ENCODE results near the gene ERC1.

ERC1 gene

DNA sequence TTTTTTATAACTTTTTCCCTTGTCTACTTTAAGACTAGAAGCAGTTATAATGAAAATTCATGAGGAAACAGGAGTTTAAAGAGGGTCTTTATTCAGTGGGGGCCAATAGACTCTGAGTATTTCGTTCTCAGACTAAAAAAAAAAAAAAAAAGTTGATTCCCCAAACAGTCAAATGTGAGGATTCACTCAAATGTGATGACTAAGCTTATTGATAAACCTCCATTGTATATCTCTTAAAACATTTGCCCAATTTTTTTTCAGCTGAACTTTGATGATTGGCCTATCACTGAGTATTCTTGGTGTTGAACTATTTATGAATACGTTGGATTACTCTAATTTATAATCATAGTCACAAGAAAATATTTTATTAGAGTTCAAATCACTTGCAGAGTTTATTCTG, 265.3 kb downstream of the ERC1 start:
- no peak for DNase-seq (ENCODE audit: low read depth, low spot score)
- Histone ChIP-seq H3K36me3 (ENCODE audit: insufficient read depth, low read length) (peaks cover 5% of the 10 kb centered on the region; the same call in 1 of the 2 replicates), H3K27ac (no peak overlapping the region), H3K9ac (ENCODE audit: insufficient read length) (no peak overlapping the region), H3K4me3 (no peak overlapping the region), H3K9me3 (ENCODE audit: low read depth, low read length) (no peaks in the 10 kb centered on the region)
- TF ChIP-seq POLR2AphosphoS5 (IDR thresholded peaks at IDR 0.05; ENCODE audit: borderline replicate concordance, low read depth, low read length): no peak
- no peak for TF ChIP-seq EZH2 (IDR thresholded peaks at IDR 0.05)
- TF ChIP-seq FOXP2 (optimal IDR thresholded peaks at IDR 0.05; ENCODE audit: control extremely low read depth, extremely low read length, insufficient read depth): no peak

- Histone ChIP-seq H3K36me3 (ENCODE audit: insufficient read depth, low read length) (peaks cover 5% of the 10 kb centered on the region; the same call in 1 of the 2 replicates), H3K27ac (no peak overlapping the region), H3K9me3 (ENCODE audit: low read depth, low read length) (no peaks in the 10 kb centered on the region), H3K4me3 (no peak overlapping the region), H3K9ac (ENCODE audit: insufficient read length) (no peak overlapping the region)
- no peak for TF ChIP-seq POLR2AphosphoS5 (IDR thresholded peaks at IDR 0.05; ENCODE audit: borderline replicate concordance, low read depth, low read length)
- no peak for TF ChIP-seq EZH2 (IDR thresholded peaks at IDR 0.05)
- no peak for TF ChIP-seq FOXP2 (optimal IDR thresholded peaks at IDR 0.05; ENCODE audit: control extremely low read depth, extremely low read length, insufficient read depth)
- DNase-seq (ENCODE audit: low read depth, low spot score): no peak
Measured at GRCh38 chr12:1256991-1257390, 266.0 kb downstream of the ERC1 start.

- no peak overlapping the region for H3K9ac ChIP-seq (ENCODE audit: insufficient read length)
- DNase-seq (ENCODE audit: low read depth, low spot score): no peak
Measured at GRCh38 chr12:1262011-1262410, 271.0 kb downstream of the ERC1 start.

GRCh38 chr12:1267243-1267642, 276.2 kb downstream of the ERC1 start:
- Histone ChIP-seq H3K4me3 (no peak overlapping the region), H3K27ac (no peak overlapping the region), H3K36me3 (ENCODE audit: insufficient read depth, low read length) (peaks cover 5% of the 10 kb centered on the region; the same call in 1 of the 2 replicates), H3K9me3 (ENCODE audit: low read depth, low read length) (no peaks in the 10 kb centered on the region), H3K9ac (ENCODE audit: insufficient read length) (no peak overlapping the region)
- TF ChIP-seq POLR2AphosphoS5 (IDR thresholded peaks at IDR 0.05; ENCODE audit: borderline replicate concordance, low read depth, low read length) (no peak), FOXP2 (optimal IDR thresholded peaks at IDR 0.05; ENCODE audit: control extremely low read depth, extremely low read length, insufficient read depth) (no peak), EZH2 (IDR thresholded peaks at IDR 0.05) (no peak)
- DNase-seq (ENCODE audit: low read depth, low spot score): no peak

More at GRCh38 chr12:1262011-1262410, 271.0 kb downstream of the ERC1 start:
- Histone ChIP-seq H3K27ac (no peak overlapping the region), H3K4me3 (no peak overlapping the region), H3K9me3 (ENCODE audit: low read depth, low read length) (no peaks in the 10 kb centered on the region), H3K36me3 (ENCODE audit: insufficient read depth, low read length) (peaks cover 7% of the 10 kb centered on the region)
- no peak for TF ChIP-seq EZH2 (IDR thresholded peaks at IDR 0.05)
- no peak for TF ChIP-seq FOXP2 (optimal IDR thresholded peaks at IDR 0.05; ENCODE audit: control extremely low read depth, extremely low read length, insufficient read depth)
- TF ChIP-seq POLR2AphosphoS5 (IDR thresholded peaks at IDR 0.05; ENCODE audit: borderline replicate concordance, low read depth, low read length): no peak

GRCh38 chr12:1272142-1272541, 281.1 kb downstream of the ERC1 start:
- Histone ChIP-seq H3K9me3 (ENCODE audit: low read depth, low read length) (no peaks in the 10 kb centered on the region), H3K27ac (no peak overlapping the region), H3K9ac (ENCODE audit: insufficient read length) (no peak overlapping the region), H3K36me3 (ENCODE audit: insufficient read depth, low read length) (no peaks in the 10 kb centered on the region), H3K4me3 (no peak overlapping the region)
- DNase-seq (ENCODE audit: low read depth, low spot score): no peak
- TF ChIP-seq FOXP2 (optimal IDR thresholded peaks at IDR 0.05; ENCODE audit: control extremely low read depth, extremely low read length, insufficient read depth) (no peak), POLR2AphosphoS5 (IDR thresholded peaks at IDR 0.05; ENCODE audit: borderline replicate concordance, low read depth, low read length) (no peak), EZH2 (IDR thresholded peaks at IDR 0.05) (no peak)

DNA sequence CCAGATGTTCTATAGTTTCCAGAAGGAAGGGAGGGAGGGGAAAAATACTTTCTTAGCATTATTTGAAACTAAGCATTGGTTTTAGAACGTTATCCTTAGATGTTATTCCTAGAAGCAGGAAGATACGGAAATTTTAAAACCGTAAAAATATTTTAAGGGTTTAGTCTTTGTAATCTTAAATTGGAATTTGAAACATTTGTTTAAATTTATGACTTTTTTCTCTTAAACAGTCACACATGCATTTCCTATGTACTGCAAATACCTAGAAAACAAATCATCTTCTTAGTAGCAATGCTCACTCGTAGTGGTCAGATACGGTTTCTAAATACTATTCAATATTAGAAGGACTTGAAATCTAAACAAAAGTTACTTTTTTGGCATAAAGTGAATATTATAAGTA, 282.0 kb downstream of the ERC1 start:
- H3K36me3 ChIP-seq (ENCODE audit: insufficient read depth, low read length): no peaks in the 10 kb centered on the region
- H3K27ac ChIP-seq: no peak overlapping the region
- no peak overlapping the region for H3K4me3 ChIP-seq
- no peak for TF ChIP-seq POLR2AphosphoS5 (IDR thresholded peaks at IDR 0.05; ENCODE audit: borderline replicate concordance, low read depth, low read length)
- TF ChIP-seq EZH2 (IDR thresholded peaks at IDR 0.05): no peak
- no peak for TF ChIP-seq FOXP2 (optimal IDR thresholded peaks at IDR 0.05; ENCODE audit: control extremely low read depth, extremely low read length, insufficient read depth)
- no peaks in the 10 kb centered on the region for H3K9me3 ChIP-seq (ENCODE audit: low read depth, low read length)
- no peak for DNase-seq (ENCODE audit: low read depth, low spot score)
- no peak overlapping the region for H3K9ac ChIP-seq (ENCODE audit: insufficient read length)

GRCh38 chr12:1277905-1278304, 286.9 kb downstream of the ERC1 start:
- Histone ChIP-seq H3K4me3 (no peak overlapping the region), H3K9ac (ENCODE audit: insufficient read length) (no peak overlapping the region), H3K36me3 (ENCODE audit: insufficient read depth, low read length) (no peaks in the 10 kb centered on the region), H3K9me3 (ENCODE audit: low read depth, low read length) (no peaks in the 10 kb centered on the region), H3K27ac (no peak overlapping the region)
- no peak for DNase-seq (ENCODE audit: low read depth, low spot score)
- no peak for TF ChIP-seq EZH2 (IDR thresholded peaks at IDR 0.05)
- TF ChIP-seq FOXP2 (optimal IDR thresholded peaks at IDR 0.05; ENCODE audit: control extremely low read depth, extremely low read length, insufficient read depth): no peak
- TF ChIP-seq POLR2AphosphoS5 (IDR thresholded peaks at IDR 0.05; ENCODE audit: borderline replicate concordance, low read depth, low read length): no peak

GRCh38 chr12:1279050-1279449, 288.0 kb downstream of the ERC1 start:
- Histone ChIP-seq H3K9me3 (ENCODE audit: low read depth, low read length) (no peaks in the 10 kb centered on the region), H3K9ac (ENCODE audit: insufficient read length) (no peak overlapping the region), H3K27ac (no peak overlapping the region), H3K4me3 (no peak overlapping the region), H3K36me3 (ENCODE audit: insufficient read depth, low read length) (no peaks in the 10 kb centered on the region)
- DNase-seq (ENCODE audit: low read depth, low spot score): no peak
- no peak for TF ChIP-seq EZH2 (IDR thresholded peaks at IDR 0.05)
- no peak for TF ChIP-seq POLR2AphosphoS5 (IDR thresholded peaks at IDR 0.05; ENCODE audit: borderline replicate concordance, low read depth, low read length)
- no peak for TF ChIP-seq FOXP2 (optimal IDR thresholded peaks at IDR 0.05; ENCODE audit: control extremely low read depth, extremely low read length, insufficient read depth)

GRCh38 chr12:1280059-1280458, 289.0 kb downstream of the ERC1 start:
- Histone ChIP-seq H3K27ac (no peak overlapping the region), H3K4me3 (no peak overlapping the region), H3K9me3 (ENCODE audit: low read depth, low read length) (no peaks in the 10 kb centered on the region), H3K36me3 (ENCODE audit: insufficient read depth, low read length) (no peaks in the 10 kb centered on the region), H3K9ac (ENCODE audit: insufficient read length) (no peak overlapping the region)
- TF ChIP-seq FOXP2 (optimal IDR thresholded peaks at IDR 0.05; ENCODE audit: control extremely low read depth, extremely low read length, insufficient read depth) (no peak), EZH2 (IDR thresholded peaks at IDR 0.05) (no peak), POLR2AphosphoS5 (IDR thresholded peaks at IDR 0.05; ENCODE audit: borderline replicate concordance, low read depth, low read length) (no peak)
- no peak for DNase-seq (ENCODE audit: low read depth, low spot score)
